ENCODE measurements around the gene CSNK2B. TPM values are rescaled to one million over a fixed set of nuclear protein-coding genes. Genes with fewer than 3 reads are reported as not detected.

Gene CSNK2B
- total RNA-seq, 4 donors from 2014 or later: 181 to 264 (median 206) TPM

- no peak overlapping the region for H3K27ac ChIP-seq
- no peak overlapping the region for H3K4me3 ChIP-seq (replicated peaks in 1 of 3)
- intact Hi-C loops (cut with DNase I): loop anchor here (5.0 kb wide), 1 partner anchor 149 kb away; no protein-coding TSS in a partner anchor
Observed at GRCh38 chr6:31683591-31683990, 17.7 kb downstream of the CSNK2B start.

GRCh38 chr6:31686483-31686882 is 20.6 kb downstream of the CSNK2B start:
- Histone ChIP-seq H3K4me1 (peaks cover 7 to 11% of the 10 kb centered on the region in 2 donors), H3K36me3 (peaks cover 41 to 48% of the 10 kb centered on the region in 2 donors), H3K9me3 (no peaks in the 10 kb centered on the region), H3K4me3 (replicated peaks in 1 of 3) (no peak overlapping the region), H3K27ac (no peak overlapping the region), H3K27me3 (no peaks in the 10 kb centered on the region)
- no peak for DNase-seq
- intact Hi-C loops (cut with DNase I): loop anchor here (5.0 kb wide), 1 partner anchor 46 kb away; no protein-coding TSS in a partner anchor
- no peak for TF ChIP-seq CTCF (IDR thresholded peaks at IDR 0.05)
- no peak for TF ChIP-seq POLR2A (IDR thresholded peaks at IDR 0.05)
- 82 to 92% methylated on average over 5 of the region's 5 CpGs for WGBS, 2 donors

More at GRCh38 chr6:31683591-31683990, 17.7 kb downstream of the CSNK2B start:
- Histone ChIP-seq H3K27me3 (no peaks in the 10 kb centered on the region), H3K9me3 (no peaks in the 10 kb centered on the region), H3K36me3 (peaks cover 21 to 23% of the 10 kb centered on the region in 2 donors), H3K4me1 (peaks cover 10 to 18% of the 10 kb centered on the region in 2 donors)
- DNase-seq: peak in 1 of 2 donors; percentile 16
- 68 to 74% methylated on average over 13 of the region's 13 CpGs for WGBS, 2 donors
- no peak for TF ChIP-seq POLR2A (IDR thresholded peaks at IDR 0.05)
- TF ChIP-seq CTCF (IDR thresholded peaks at IDR 0.05): no peak

DNA sequence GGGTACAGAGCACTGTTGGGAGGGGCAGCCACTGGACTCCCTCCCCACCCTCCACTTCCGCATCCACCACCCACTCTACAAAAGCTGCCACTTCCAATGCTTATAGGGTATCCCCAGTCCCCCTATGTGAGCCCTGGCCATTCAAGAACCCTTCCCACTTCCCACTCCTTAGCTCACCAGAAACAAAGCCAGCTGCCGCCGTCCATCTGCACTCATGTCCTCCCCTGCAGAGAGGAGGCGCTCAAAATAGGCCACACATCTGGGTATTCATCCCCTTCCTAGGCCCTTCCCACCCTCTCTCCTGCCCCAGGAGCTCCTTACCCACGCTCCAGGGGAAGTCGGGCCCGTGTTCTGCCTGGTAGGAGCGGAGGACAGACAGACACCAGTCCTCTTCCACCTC is 21.4 kb downstream of the CSNK2B start:
- TF ChIP-seq POLR2A (IDR thresholded peaks at IDR 0.05) (no peak), CTCF (IDR thresholded peaks at IDR 0.05) (no peak)
- Histone ChIP-seq H3K4me1 (peaks cover 3 to 7% of the 10 kb centered on the region in 2 donors), H3K4me3 (replicated peaks in 1 of 3) (no peak overlapping the region), H3K27ac (no peak overlapping the region), H3K9me3 (no peaks in the 10 kb centered on the region), H3K36me3 (peaks cover 45 to 55% of the 10 kb centered on the region in 2 donors), H3K27me3 (no peaks in the 10 kb centered on the region)
- 85 to 86% methylated on average over 8 of the region's 8 CpGs for WGBS, 2 donors
- intact Hi-C loops (cut with DNase I): loop anchor here (5.0 kb wide), 1 partner anchor 45 kb away; no protein-coding TSS in a partner anchor
- DNase-seq: no peak

- no peak overlapping the region for H3K4me3 ChIP-seq (replicated peaks in 1 of 3)
- TF ChIP-seq POLR2A (IDR thresholded peaks at IDR 0.05): no peak
- peaks cover 52 to 63% of the 10 kb centered on the region in 2 donors for H3K36me3 ChIP-seq
- intact Hi-C loops (cut with DNase I): loop anchor here (5.0 kb wide), 1 partner anchor 44 kb away; no protein-coding TSS in a partner anchor
- H3K9me3 ChIP-seq: no peaks in the 10 kb centered on the region
- H3K27ac ChIP-seq: no peak overlapping the region
- WGBS, 2 donors: 84 to 93% methylated on average over 9 to 12 of the region's 14 CpGs
- no peaks in the 10 kb centered on the region for H3K27me3 ChIP-seq
- peaks cover 0 to 3% of the 10 kb centered on the region in 2 donors for H3K4me1 ChIP-seq
- DNase-seq: no peak
Observed at GRCh38 chr6:31687860-31688693, 22.2 kb downstream of the CSNK2B start.

DNA sequence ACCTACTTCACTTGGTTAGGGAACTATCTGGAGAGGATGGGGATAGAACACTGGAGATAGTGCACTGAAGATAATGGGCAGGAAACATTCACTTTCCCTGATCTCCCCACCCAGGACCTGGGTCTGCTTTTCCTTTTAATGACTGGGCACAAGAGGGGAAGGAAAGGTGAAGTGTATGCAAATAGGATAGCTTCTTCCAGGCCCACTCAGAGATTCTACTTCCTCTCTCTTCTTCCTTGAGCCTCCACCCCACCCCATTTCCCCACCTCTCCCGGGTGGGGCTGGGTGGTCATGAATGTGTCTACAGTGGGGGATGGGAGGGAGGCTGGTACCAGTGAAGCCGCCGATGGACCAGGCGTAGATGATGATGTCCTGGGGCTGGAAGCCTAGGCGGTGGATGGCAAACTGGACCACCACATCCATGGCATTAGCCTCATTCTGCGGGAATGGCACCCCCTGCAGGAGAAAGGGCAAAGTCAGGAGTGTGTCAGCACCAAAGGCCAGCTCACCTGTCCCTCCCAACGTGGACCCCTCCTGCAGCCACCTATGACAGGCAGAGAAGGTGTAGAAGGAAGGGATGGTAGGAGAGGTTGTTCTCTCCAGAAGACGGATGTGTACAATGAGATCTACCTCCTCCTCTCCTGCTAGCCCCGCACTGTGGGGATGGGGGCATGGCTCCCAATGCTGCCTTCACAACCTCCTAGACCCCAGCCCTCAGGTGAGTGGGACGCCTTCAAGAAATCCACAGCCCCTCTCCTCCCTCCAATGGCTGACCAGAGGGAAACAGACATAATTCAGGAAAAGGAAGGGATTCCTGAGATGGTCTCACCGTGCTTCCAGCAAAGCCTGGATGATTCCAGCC is 23.6 kb downstream of the CSNK2B start:
- no peak for DNase-seq
- 81 to 83% methylated on average over 11 of the region's 11 CpGs for whole genome bisulfite sequencing, 2 donors
- intact Hi-C loops (cut with DNase I): loop anchor here (5.0 kb wide), 1 partner anchor 43 kb away; no protein-coding TSS in a partner anchor
- Histone ChIP-seq H3K36me3 (peaks cover 62 to 63% of the 10 kb centered on the region in 2 donors), H3K4me1 (no peaks in the 10 kb centered on the region), H3K4me3 (replicated peaks in 1 of 3) (no peak overlapping the region), H3K27ac (no peak overlapping the region), H3K9me3 (no peaks in the 10 kb centered on the region), H3K27me3 (no peaks in the 10 kb centered on the region)
- peak in 1 of 6 experiments; percentile 17 for TF ChIP-seq CTCF (IDR thresholded peaks at IDR 0.05)
- no peak for TF ChIP-seq POLR2A (IDR thresholded peaks at IDR 0.05)

Measured in thyroid gland (tissue), 4 donors.